Mammary epithelial cell (primary cell): ENCODE measurements around the gene ADIPOQ.

ENCODE experiments used
- EZH2 ChIP-seq: IDR thresholded peaks from 2 replicates; pipeline ENCODE4 v1.6.1; 2012; ENCODE audit warnings: low read length, inconsistent platforms, borderline replicate concordance
- TF ChIP-seq, protein P1 (sequence below), 2 donors: IDR thresholded peaks in 1 of 2; conservative IDR thresholded peaks in 1 of 2; 2 replicates each; pipeline ENCODE4 v1.5.1; 2011 to 2012; ENCODE audit warnings: inconsistent platforms in 2 of 2, low read length in 2 of 2, mild to moderate bottlenecking in 2 of 2, control low read depth in 1 of 2, low read depth in 1 of 2; ENCODE audit not compliant: insufficient read depth in 1 of 2; ENCODE audit errors: extremely low read depth in 1 of 2

DNA sequence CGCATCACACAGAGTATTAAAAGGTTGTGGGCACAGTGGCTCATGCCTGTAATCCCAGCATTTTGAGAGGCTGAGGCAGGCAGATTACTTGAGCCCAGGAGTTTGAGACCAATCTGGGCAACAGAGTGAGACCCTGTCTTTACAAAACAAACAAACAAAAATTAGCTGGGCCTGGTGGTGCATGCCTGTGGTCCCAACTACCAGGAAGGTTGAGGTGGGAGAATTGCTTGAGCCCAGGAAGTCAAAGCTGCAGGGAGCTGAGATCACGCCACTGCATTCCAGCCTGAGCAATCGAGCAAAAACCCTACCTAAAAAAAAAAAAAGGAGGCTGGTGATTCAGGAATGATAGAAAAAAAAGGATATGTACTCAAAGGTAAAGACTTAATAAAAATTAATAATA is 59.6 kb downstream of the ADIPOQ start:
- TF ChIP-seq, protein P1, sequence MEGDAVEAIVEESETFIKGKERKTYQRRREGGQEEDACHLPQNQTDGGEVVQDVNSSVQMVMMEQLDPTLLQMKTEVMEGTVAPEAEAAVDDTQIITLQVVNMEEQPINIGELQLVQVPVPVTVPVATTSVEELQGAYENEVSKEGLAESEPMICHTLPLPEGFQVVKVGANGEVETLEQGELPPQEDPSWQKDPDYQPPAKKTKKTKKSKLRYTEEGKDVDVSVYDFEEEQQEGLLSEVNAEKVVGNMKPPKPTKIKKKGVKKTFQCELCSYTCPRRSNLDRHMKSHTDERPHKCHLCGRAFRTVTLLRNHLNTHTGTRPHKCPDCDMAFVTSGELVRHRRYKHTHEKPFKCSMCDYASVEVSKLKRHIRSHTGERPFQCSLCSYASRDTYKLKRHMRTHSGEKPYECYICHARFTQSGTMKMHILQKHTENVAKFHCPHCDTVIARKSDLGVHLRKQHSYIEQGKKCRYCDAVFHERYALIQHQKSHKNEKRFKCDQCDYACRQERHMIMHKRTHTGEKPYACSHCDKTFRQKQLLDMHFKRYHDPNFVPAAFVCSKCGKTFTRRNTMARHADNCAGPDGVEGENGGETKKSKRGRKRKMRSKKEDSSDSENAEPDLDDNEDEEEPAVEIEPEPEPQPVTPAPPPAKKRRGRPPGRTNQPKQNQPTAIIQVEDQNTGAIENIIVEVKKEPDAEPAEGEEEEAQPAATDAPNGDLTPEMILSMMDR (conservative IDR thresholded peaks at IDR 0.05 in 1 of 2, IDR thresholded peaks at IDR 0.05 in 1 of 2; ENCODE audit: extremely low read depth in 1 of 2, insufficient read depth in 1 of 2, low read depth in 1 of 2, low read length in 2 of 2): no peak
- no peak for TF ChIP-seq EZH2
